GM21390 (cell line): ENCODE measurements around the gene FOXD4L1.
"Not testable (repeated sequence)": the region's sequence is repeated elsewhere in the genome, so short reads cannot be mapped to it uniquely, and the experiment has no call there.

ENCODE experiments used
- ATAC-seq: cut with Tn5 transposase; IDR thresholded peaks from one replicate; pipeline ENCODE4 v1.9.1; 2021; ENCODE audit not compliant: unreplicated experiment

The FOXD4L1 gene

DNA sequence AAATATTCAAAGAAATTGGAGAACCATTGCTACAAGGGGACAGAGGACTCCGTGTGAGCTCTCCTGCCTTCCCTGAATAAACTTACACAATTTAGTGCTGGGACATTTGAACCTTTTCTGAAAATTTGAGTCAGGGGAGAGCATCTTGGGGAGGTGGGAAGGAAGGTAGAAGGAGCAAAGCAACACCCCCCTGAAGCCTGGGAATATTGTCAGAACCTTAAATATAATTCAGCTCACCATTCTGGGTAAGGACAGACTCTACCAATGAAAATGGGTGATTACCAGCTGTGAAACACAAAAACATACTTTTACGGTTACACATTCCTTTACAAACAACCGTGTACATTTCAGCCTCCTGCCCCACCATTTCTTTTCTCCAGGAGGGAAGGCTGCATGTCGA lies at the start of gene FOXD4L1:
Gene FOXD4L1, plus strand, starts transcription at position 301 of the 400 bp plus-strand sequence. CDS start 592 bp downstream, outside the sequence.
- not testable (repeated sequence) for ATAC-seq

GRCh38 chr2:113465770-113466169 lies 32.7 kb upstream of the FOXD4L1 start:
- ATAC-seq = not testable (repeated sequence)

GRCh38 chr2:113476688-113477368 lies 21.6 kb upstream of the FOXD4L1 start:
- ATAC-seq = not testable (repeated sequence)

DNA sequence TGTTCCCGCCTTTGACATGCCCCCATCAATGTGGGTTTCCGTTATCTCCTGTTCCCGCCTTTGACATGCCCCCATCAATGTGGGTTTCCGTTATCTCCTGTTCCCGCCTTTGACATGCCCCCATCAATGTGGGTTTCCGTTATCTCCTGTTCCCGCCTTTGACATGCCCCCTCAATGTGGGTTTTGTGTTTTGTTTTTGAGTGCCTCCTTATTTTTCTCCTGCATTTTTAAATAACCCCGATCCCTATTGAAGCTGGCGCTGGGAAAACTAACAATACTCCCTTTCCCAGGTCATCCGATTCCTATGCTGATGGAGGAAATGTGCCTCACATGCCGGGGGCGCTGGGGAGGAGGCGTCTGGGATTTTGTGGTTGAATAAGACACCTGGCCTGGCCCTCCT lies 1.9 kb upstream of the FOXD4L1 start:
- ATAC-seq = not testable (repeated sequence)

DNA sequence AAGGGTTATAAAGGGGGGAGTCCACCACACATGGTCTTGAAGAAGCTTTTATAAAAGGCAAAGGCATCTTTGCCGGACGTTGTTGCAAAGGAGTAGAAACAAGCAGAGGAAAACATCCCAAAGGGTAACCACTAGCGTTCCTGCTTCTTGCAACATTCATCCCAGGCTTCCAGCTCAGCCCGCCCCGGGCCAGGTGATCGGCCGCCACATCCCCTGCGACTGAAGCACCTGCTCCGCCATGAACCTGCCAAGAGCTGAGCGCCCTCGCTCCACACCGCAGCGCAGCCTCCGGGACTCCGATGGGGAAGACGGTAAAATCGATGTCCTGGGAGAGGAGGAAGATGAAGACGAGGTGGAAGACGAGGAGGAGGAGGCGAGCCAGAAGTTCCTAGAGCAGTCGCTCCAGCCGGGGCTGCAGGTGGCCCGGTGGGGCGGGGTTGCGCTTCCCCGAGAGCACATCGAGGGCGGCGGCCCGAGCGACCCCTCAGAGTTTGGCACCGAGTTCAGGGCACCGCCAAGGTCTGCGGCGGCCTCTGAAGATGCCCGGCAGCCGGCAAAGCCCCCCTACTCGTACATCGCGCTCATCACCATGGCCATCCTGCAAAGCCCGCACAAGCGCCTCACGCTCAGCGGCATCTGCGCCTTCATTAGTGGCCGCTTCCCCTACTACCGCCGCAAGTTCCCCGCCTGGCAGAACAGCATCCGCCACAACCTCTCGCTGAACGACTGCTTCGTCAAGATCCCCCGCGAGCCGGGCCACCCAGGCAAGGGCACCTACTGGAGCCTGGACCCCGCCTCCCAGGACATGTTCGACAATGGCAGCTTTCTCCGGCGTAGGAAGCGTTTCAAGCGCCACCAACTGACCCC lies 787 bp downstream of the FOXD4L1 start:
- ATAC-seq = not testable (repeated sequence)

- ATAC-seq = not testable (repeated sequence)
Observed at GRCh38 chr2:113499886-113500722, 1.6 kb downstream of the FOXD4L1 start.

DNA sequence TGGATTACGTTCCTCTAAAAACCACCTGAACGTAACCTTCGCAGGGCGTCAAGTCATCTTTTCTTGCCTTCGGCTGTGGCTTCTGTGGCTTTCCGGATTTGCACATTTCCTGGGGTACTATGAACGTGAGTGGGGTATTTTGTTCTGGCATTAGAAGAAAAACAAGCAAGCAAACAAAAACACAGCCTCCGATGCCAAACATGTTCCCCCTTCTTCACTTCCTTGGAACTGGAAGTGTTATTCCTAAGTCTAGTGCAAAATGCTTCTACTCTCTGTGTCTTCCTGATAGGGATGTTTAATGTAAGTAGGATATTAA lies 2.2 kb downstream of the FOXD4L1 start:
- not testable (repeated sequence) for ATAC-seq

DNA sequence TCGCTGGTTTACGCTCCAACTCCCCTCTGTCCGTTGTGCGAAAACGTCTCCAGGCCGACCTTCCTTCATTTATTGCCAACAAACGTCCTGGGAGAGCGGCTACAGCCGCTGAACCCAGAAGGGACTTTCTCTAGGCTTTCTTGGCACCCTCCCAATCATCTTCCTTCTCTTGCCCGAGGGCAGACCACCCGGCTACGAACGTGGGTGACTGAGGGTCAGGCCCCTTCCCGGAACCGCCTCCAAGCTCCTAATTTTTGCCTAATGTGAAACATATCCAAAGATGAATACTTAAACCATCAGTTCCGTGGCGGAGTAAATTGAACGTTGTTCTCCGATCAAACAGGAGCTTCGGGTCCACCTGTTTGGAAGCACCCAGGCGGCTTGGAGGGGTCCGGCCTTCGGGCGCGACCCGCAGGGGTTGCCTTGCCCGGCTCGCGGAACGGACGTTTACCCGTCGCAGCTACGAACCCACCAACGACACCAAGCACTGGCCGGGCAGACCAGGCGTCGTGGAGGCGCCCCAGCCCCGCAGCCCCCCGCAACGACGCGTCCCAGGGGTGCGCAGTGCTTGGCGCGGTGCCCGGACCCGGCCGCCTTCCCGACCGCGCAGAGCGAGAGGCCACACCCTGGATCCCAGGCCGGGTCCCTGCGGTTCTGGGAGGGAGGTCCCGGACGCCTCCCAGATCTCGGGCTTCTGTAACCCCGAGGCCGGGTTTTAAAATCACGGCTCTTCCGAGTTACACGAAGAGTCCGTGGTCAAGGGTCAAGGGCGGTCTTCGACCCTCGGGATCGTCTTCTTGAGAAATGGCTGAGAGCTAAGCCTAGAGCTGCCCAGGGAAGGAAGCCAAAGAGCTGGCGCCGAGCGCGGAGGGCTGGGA lies 4.0 kb downstream of the FOXD4L1 start:
- peak; percentile 19 for ATAC-seq

DNA sequence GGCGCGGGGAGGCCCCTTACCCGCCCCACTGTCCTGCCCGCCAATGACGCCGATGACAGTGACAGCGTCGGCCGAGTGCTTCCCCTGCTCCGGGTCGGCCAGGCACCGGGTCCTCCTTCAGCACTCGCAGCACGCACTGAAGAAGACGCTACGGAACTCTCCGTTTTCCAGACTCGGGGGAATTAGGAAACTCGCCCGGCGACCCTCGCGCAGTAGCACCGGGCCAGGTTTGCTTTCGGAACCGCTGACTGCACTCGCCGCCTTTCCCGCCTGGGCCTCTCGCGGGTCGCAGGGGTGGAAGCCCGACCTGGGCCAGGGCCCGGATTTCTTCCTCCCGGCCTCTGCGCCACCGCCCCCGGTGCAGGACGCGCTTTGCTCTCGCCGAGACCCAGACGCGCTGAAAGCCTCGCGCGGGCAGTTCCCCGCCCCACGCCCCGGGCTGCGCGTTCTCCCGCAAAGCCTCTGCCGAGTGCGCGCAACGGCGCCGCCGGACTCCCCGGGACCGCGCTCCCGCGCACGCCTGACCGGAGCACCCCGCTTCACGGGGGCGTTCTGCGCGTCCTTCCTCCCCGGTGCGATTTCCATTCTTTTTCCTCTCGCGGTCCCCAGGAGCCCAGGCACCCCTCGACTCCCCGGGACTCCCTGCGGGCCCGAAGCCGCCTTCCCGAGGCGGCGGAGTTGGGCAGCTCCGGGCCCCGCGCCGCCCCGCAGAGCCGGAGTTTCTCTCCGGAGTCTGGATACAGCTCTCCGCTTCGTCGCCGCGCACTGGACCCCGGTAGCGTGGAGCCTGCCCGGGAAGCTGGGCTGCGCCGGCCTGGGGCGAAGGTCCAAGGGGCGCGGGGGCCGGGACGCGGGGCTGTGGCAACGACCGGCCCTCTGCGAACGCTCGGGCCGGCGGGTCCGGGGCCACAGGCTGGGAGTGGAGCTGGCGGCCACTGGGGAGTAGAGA lies 4.9 kb downstream of the FOXD4L1 start:
- ATAC-seq = peak; percentile 68

GRCh38 chr2:113504081-113504480 lies 5.6 kb downstream of the FOXD4L1 start:
- ATAC-seq = not testable (repeated sequence)

DNA sequence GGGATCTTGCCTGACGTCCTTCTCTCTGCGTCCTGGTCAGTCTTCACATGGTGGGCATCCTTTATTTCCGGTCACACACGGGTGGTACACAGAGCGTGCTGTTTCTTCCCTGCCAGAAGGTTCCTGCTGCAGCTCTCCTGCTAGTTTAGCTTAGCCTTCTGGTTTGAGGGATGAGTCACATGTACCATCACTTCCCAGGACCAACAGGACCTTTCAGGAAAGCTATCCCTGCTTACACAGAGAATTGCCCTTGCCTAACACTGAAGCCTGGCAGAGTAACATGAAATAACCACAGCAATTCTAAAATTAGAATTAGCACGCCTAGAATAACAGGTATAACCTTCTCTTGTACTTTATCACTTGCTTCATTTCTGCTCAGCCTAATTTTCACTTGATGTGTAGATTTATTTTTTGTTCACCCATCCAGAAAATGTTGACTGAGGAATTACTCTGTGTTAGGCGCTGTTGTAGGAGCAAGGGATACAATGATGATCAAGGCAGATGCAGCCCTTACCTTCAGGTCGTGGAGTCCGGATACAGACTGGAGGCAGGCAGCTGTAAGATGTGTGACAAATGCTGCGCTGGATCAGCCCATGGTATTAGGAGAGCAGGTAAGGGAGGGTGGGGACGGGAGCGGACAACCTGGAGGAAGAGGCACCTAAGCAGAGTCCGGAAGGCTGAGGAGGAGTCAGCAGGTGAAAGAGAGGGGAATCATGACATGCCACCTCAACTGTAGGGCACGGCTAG lies 9.1 kb downstream of the FOXD4L1 start:
- ATAC-seq = not testable (repeated sequence)

DNA sequence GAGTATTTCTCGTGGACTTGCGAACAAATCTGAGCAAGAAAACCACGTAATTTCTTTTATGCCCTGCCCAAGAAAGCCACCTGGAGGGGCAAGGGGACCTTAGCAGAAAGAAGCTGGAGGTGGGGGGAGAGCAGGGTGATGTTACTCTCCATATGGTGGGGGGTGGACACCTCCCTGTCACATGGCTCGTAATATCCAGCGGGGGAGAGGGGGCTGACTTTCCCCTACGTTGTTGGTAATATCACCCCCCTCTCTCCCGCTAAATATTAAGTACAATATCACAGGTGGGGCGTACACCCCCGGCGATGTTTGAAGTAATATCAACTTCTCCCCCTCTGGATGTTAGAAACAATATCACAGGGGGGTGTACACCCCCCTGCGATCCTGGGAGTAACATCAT lies 9.7 kb downstream of the FOXD4L1 start:
- ATAC-seq = not testable (repeated sequence)

DNA sequence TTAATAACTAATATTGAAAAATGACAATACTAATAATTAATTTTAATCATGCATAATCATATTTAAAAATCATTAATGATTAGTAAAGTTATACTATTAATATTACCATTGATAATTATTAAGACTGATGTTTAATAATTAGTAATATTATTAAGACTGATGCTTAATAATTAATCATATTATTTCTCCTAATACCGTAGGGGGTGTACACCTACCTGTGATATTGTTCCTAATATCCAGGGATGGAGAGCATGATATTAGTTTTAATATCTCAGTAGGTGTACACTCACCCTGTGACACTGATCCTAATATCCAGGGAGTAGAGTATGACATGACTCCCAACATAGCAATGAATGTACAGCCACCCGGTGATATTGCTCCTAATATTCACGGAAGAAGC lies 12.4 kb downstream of the FOXD4L1 start:
- ATAC-seq = not testable (repeated sequence)

DNA sequence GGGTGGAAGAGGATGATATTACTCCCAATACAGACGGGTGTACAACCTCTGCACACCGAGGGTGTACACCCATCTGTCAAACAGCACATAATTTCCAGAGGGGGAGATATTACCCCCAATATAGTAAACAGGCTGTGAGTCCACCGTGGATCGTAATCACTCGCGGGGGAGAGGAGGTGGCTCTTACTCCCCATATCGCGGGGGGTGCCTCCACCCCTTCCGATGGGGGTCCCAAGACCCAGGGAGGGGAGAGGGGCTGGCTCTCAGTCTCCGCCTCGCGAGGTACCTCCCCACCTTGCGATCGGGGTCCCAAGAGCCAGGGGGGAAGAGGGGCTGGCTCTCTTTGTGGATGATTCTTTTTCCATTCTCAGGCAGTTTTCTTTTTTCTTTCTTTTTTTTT lies 13.4 kb downstream of the FOXD4L1 start:
- ATAC-seq = not testable (repeated sequence)

DNA sequence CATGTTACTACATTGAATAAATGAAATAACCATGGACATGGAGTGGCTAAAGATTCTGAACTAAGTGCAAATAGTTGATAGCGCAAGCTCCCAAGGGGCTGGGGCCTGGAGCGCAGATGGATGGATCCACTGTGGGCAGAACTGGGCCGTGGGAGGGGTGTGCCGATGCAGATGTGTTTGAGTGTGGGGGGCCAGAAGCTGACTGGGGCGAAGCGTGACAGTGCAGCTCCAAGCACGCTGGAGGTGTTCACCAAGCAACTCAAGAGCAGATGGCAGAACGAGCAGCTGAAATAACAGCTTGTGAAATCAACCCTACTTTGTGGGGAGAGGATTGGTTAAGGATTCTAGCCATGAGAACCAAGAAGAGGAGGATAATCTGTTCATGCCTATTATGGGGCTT lies 17.0 kb downstream of the FOXD4L1 start:
- ATAC-seq = not testable (repeated sequence)

DNA sequence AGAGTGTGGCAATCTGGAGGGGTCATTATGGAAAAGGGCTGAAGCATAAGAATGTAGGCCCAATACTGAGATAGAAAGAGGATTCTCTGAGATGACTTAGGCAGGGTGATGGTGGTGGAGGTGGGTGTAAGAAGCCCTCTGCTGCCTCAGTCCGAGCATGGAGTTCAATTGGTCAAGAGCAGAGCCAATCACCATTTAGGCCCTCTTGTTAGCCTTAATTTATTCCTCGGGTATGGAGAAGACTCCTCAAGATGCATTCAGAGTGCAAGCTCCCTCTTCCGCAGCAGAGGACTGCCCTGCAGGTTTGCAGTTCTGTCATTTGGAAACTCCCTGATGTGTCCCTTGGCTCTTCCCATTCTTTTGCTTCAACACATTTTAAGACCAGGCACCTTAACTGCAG lies 17.5 kb downstream of the FOXD4L1 start:
- ATAC-seq = not testable (repeated sequence)

GRCh38 chr2:113517025-113517424 lies 18.6 kb downstream of the FOXD4L1 start:
- not testable (repeated sequence) for ATAC-seq

DNA sequence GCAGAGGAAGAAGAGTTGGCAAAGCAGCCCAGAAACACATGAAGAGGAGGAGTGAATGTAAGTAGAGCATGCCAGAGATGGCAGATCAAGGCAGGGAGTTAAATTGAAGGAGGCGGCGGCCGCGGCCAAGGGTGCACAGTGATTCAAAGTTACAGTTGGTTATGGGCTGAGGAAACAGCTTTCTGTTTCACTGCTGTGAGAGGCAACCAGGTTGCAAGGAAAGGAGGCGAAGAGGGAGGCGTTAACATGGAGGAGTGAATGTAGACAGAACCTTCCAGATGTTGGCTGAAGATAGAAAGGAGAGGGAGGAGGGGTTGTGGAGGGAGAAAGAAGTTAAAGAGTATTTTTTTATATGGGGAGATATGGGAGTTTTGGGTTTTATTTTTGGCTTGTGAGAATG lies 22.4 kb downstream of the FOXD4L1 start:
- ATAC-seq = not testable (repeated sequence)
